ENCODE measurements around the gene SANBR.
"Not testable (repeated sequence)": the region's sequence is repeated elsewhere in the genome, so short reads cannot be mapped to it uniquely, and the experiment has no call there.

The SANBR gene

DNA sequence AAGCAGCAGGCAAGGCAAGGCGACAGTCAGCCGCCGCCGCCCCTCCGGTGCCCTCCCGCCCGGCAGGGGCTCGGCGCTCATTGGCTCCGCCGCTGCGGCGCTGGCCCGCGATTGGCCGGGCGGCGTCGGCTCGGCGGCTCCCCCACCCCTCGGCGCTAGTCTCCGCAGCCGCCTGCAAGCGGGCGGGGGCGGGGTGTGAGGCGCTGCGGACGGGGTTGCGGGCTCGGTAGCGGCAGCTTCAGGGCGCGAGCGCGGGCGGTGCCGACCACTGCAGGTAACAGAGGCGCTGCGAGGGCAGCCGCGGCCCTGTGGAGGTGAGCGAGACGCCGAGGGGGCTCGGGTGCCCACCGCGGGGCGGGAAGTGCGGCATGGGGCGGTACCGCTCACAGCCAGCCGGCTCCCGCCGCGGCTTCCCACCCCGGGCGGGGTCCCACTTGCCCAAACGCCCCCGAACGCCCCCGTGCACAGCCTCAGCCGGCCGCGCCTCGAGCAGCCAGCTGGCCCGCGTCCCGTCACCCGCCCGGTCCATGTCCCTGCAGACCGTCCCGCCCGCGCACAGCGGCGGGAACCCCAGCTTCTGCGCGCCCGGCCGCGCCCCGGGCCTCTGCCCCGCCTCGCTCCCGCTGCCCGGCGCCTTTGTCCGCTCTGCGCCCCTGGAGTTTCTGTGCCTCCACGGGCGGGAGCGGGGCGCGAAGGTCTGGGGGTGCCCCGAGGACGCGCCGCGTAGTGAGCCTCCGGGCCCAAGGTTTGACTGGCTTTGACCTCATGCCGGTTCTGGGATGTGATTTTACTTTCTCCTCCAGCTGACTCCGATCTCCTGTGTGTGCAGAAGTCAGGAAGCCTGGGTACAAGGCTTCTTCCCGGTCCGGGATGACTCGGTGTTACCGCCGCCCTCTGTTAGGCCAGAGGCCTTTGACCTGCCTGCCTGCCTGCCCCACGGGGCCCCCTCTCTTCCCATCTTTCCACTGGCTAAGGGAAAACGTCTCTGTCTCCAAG, at the start of gene SANBR:
TSS of gene SANBR (plus strand) at position 158 of the 996 bp plus-strand sequence. CDS start 4,480 bp downstream, outside the sequence.
- peak; percentile 82 for DNase-seq

- no peak for DNase-seq
Measured at GRCh38 chr2:61015976-61016375, 49.7 kb upstream of the SANBR start.

DNA sequence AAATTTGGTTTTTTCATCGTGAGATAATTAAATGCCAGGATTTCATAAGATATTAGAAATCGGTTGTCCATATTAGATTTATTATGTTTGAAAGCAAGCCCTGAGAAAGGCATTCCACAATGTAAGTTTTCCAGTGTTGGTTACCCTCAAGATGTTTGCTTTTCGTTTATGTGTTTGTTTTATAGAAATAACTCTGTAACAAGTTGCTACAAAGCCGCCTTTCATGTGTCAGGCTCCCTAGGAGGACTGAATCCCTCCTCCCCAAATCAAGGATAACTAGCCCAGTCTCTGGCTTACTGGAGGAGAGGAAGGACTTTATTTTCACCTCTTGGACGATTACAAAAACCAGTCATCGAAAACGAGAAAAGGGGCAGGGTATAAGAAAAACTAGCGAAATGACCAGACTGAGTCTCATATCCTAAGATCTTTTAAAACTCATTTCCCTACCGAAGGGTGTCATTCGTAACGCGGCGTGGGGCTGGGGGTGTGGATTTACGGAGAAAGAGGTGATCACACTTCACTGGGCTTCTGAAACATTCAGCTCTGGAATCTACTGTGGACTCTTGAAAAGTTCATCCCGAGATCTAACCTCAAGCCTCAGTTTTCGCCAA, 49.2 kb upstream of the SANBR start:
- DNase-seq: no peak

- DNase-seq: peak; percentile 76
Measured at GRCh38 chr2:61017003-61017555, 48.6 kb upstream of the SANBR start.

DNA sequence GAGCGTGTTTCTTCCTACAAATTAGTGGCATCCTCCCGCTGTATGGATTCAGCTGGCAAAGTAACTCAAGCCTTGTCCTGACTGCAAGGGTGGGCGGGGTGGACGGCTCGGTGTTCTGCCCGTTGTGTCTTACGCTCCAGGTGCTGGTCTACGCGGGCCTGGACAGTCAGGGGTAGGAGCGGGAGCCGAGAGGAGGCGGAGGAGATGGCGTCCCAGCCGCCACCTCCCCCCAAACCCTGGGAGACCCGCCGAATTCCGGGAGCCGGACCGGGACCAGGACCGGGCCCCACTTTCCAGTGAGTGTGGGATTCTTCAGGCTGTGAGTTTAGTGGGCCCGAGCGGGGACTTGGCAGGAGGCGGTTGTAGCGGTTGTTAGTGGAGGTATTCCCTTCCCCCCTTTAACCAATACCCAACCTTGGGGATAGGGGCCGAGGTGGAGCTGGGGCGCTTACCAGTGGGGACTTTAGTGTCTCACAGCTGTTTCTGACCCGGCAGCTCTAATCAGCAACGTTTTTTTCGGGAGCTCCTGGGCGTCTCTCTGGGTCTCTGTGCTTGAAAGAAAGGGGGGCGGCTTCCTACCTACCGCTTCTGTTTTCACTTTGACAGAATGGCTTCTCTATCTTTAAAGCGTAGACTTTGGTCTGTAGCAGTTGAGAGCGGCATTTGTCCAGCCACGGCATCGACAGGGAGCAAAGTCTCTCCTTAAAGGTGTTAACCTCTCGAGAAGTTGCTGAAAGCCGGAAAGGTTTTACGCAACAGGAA, 47.9 kb upstream of the SANBR start, which contains the start of the genes PEX13 and PUS10:
TSS of gene PEX13 (plus strand) at position 165 of the 762 bp plus-strand sequence. CDS start at position 205, 40 bp downstream.
TSS of gene PUS10 (minus strand) at position 700 of the 762 bp plus-strand sequence. CDS start 6,365 bp downstream, outside the sequence.
- DNase-seq: no peak

- DNase-seq: peak; percentile 47
Measured at GRCh38 chr2:61018318-61018755, 47.3 kb upstream of the SANBR start.

DNA sequence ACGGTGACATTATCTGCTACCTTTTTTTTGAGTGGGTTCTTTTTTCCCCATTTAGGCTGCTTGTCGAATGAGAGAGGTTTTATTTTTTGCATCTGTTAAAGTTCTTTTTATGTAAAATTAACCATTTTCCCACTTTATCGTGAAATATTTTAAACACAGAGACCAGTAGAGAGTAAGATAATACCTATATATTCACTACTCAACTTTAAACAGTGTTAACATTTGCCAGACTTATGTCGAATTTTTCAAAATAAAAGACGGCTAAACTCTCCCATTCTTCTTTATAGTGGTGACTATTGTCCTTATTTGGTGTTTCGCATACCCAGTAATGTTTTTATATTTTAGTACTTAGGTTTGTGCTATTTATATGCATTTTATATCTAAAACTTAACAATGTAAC, 46.9 kb upstream of the SANBR start:
- DNase-seq: no peak

- DNase-seq: no peak
Measured at GRCh38 chr2:61021228-61021660, 44.4 kb upstream of the SANBR start.

DNA sequence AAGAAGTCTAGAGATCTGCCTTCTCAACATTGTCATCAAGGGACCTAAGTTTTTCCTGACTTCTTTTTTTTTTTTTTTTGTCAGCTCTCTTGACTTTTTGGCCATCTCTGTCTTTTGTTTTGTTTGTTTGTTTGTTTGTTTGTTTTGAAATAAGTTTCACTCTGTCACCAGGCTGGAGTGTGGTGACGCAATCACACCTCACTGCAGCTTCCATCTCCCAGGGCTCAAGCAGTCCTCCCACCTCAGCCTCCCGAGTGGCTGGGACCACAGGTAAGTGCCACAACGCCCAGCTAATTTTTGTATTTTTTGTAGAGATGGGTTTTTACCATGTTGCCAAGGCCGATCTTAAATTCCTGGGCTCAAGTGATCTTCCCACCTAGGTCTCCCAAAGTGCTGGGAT, 42.0 kb upstream of the SANBR start:
- no peak for DNase-seq

- no peak for DNase-seq
Measured at GRCh38 chr2:61029533-61029932, 36.1 kb upstream of the SANBR start.

GRCh38 chr2:61034592-61034991, 31.1 kb upstream of the SANBR start:
- not testable (repeated sequence) for DNase-seq

- not testable (repeated sequence) for DNase-seq
Measured at GRCh38 chr2:61036643-61037042, 29.0 kb upstream of the SANBR start.

GRCh38 chr2:61042807-61043206, 22.9 kb upstream of the SANBR start:
- no peak for DNase-seq

- DNase-seq: no peak
Measured at GRCh38 chr2:61044636-61045035, 21.0 kb upstream of the SANBR start.

DNA sequence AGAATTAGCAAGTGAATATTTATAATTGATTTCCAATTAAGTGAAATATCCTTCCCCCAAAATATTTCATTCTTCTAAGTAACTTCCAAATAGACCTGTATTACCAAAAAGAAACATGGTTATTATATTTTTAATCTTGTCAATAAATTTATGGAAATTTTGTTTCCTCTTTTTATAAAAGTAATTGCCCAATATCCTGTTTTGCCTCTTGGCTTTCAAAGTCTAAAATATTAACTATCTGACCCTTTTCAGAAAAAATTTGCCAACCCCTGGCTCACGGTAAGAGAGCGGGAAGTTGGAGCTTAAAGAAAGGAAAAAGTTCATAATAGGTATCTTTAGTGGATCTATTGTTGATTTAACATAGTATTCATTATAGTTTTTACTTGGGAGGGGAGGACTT, 20.4 kb upstream of the SANBR start:
- no peak for DNase-seq

- no peak for DNase-seq
Measured at GRCh38 chr2:61045999-61046398, 19.7 kb upstream of the SANBR start.

DNA sequence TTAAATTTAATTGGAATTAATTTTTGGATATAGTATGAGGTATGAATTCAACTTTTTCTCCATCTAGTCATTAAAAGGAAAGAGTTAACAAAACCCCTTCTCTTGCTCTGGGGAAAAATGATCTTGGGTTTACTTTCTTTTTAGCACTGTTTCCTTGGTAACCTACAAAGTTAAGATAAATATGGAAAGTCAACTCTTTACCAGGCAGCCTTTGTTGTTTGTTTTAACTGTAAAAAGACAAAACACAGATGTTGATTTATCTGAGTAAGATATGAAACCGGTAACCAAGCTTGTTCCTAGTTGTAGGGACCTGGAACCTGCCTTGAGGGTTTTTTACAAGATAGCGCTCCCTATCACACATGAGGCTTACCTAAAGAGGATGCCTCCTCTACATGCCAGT, 10.1 kb upstream of the SANBR start:
- no peak for DNase-seq

DNA sequence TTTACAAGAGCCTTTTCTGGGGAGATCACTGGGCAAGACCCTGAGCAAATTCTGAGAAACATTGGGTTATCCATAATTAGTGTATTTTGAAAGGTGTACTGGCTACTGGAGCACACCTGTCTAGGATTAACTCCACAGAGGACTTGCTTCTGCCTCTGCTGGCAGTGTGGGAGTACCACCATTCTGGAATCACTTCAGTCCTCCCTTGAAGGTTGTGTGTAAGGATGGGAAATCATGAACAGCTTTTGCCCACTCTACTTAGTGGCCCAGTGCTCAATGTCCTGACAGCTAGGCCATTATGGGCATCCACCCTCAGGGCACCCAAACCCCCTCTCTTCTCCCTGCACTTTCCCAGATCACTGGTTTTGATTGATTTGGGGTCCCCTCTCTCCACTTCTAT, 8.1 kb upstream of the SANBR start:
- DNase-seq: no peak

DNA sequence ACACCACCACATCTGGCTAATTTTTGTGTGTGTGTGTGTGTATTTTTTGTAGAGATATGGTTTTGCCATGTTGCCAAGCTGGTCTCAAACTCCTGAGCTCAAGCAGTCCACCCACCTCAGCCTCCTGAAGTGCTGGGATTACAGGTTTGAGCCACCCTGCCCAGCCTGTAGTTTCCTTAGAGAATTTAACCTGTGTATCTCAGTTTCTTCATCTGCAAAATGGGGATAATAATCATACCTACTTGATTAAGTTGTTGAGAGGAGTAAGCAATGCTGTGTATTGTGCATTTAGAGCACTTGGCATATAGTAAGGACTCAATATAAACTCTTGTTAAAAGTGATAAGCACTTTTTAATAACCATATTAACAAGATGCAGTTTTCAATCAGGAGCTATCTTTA, 6.3 kb upstream of the SANBR start:
- DNase-seq: no peak

DNA sequence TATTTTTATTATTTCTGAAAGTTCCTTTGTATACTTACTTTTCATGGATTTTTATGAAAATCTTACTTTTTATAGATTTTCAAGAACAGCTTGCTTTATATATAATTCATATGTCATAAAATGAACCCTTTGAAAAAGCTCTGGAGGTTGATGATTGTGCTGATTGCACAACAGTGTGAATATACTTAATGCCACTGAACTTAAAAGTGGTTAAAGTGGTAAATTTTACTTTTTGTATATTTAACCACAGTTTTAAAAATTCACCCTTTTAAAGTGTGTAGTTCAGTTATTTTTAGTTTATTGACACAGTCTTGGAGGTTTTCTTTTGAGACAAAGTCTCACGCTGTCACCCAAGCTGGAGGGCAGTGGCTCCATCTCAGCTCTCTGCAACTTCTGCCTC, 8.4 kb downstream of the SANBR start:
- no peak for DNase-seq

- no peak for DNase-seq
Measured at GRCh38 chr2:61085883-61086282, 20.2 kb downstream of the SANBR start.

GRCh38 chr2:61089797-61090196, 24.1 kb downstream of the SANBR start:
- DNase-seq: no peak
